NCI-H2107 (cell line): Measurements from ENCODE around the gene ST6GALNAC5.

Source experiments
- DNase-seq: peaks from one replicate; lab custom pipeline; 2025; lab: John Stamatoyannopoulos, UW

ST6GALNAC5 gene

GRCh38 chr1:77014073-77014788 is 147.0 kb downstream of the ST6GALNAC5 start:
- no peak for DNase-seq

- no peak for DNase-seq
Measured at GRCh38 chr1:77015748-77016341, 148.6 kb downstream of the ST6GALNAC5 start.

- no peak for DNase-seq
Measured at GRCh38 chr1:77016386-77016985, 149.2 kb downstream of the ST6GALNAC5 start.

- no peak for DNase-seq
Measured at GRCh38 chr1:77018311-77018710, 151.0 kb downstream of the ST6GALNAC5 start.

GRCh38 chr1:77018761-77019160 is 151.5 kb downstream of the ST6GALNAC5 start:
- no peak for DNase-seq

- DNase-seq, result no peak
Measured at GRCh38 chr1:77021732-77022131, 154.5 kb downstream of the ST6GALNAC5 start.

- DNase-seq, result no peak
Measured at GRCh38 chr1:77024500-77024899, 157.2 kb downstream of the ST6GALNAC5 start.

- no peak for DNase-seq
Measured at GRCh38 chr1:77025599-77025998, 158.3 kb downstream of the ST6GALNAC5 start.

GRCh38 chr1:77026135-77026534 is 158.9 kb downstream of the ST6GALNAC5 start:
- DNase-seq, result no peak

GRCh38 chr1:77026640-77027039 is 159.4 kb downstream of the ST6GALNAC5 start:
- no peak for DNase-seq

- DNase-seq, result no peak
Measured at GRCh38 chr1:77027847-77028246, 160.6 kb downstream of the ST6GALNAC5 start.

GRCh38 chr1:77030401-77031105 is 163.3 kb downstream of the ST6GALNAC5 start:
- no peak for DNase-seq

GRCh38 chr1:77031106-77031662 is 163.9 kb downstream of the ST6GALNAC5 start:
- DNase-seq, result no peak

GRCh38 chr1:77036560-77036959 is 169.3 kb downstream of the ST6GALNAC5 start:
- no peak for DNase-seq

- no peak for DNase-seq
Measured at GRCh38 chr1:77037038-77037437, 169.8 kb downstream of the ST6GALNAC5 start.

- no peak for DNase-seq
Measured at GRCh38 chr1:77038000-77038399, 170.7 kb downstream of the ST6GALNAC5 start.

- DNase-seq, result no peak
Measured at GRCh38 chr1:77039111-77039510, 171.8 kb downstream of the ST6GALNAC5 start.

GRCh38 chr1:77039739-77040138 is 172.5 kb downstream of the ST6GALNAC5 start:
- no peak for DNase-seq

- no peak for DNase-seq
Measured at GRCh38 chr1:77040826-77041225, 173.5 kb downstream of the ST6GALNAC5 start.

GRCh38 chr1:77044133-77044849 is 177.0 kb downstream of the ST6GALNAC5 start:
- no peak for DNase-seq

GRCh38 chr1:77047575-77047974 is 180.3 kb downstream of the ST6GALNAC5 start:
- DNase-seq, result no peak
